ENCODE data around the gene SETD5. TPM values are rescaled to one million over a fixed set of nuclear protein-coding genes. Genes with fewer than 3 reads are reported as not detected.

The SETD5 gene
- total and polyA plus RNA-seq, 2 experiments from 2014 or later, result 143 to 172 TPM

GRCh38 chr3:9392041-9392440, 5.4 kb upstream of the SETD5 start:
- DNase-seq (ENCODE audit: low spot score) (no peak), ATAC-seq (no peak)
- Histone ChIP-seq H3K79me2 (replicated peaks; ENCODE audit: insufficient read depth) (peaks cover 69% of the 10 kb centered on the region), H3F3A (replicated peaks; ENCODE audit: low read depth) (peaks cover 29% of the 10 kb centered on the region; the same call in 1 of the 2 replicates), H3K4me2 (no peak overlapping the region), H3K4me1 (ENCODE audit: insufficient read depth) (peaks cover 15% of the 10 kb centered on the region), H4K20me1 (replicated peaks; ENCODE audit: insufficient read depth) (peaks cover 49% of the 10 kb centered on the region), H3K27me3 (ENCODE audit: insufficient read depth) (no peaks in the 10 kb centered on the region), H3K4me3 (no peak overlapping the region), H3K27ac (ENCODE audit: low read depth) (peak overlapping the region; percentile 11; the same call in 1 of the 2 replicates), H3K9me2 (ENCODE audit: insufficient read depth) (no peaks in the 10 kb centered on the region), H3K36me3 (ENCODE audit: insufficient read depth) (peaks cover 63% of the 10 kb centered on the region), H2AFZ (no peak overlapping the region)
- Mint-ChIP-seq H3K4me1 (peaks cover 26% of the 10 kb centered on the region), H3K27ac (peak overlapping the region; percentile 68; the same call in 1 of the 2 replicates), H3K36me3 (ENCODE audit: low read depth) (peaks cover 90% of the 10 kb centered on the region), H3K9me3 (no peaks in the 10 kb centered on the region), H3K4me3 (no peak overlapping the region), H3K27me3 (ENCODE audit: insufficient read depth, low read depth, poor library complexity) (peaks cover 2% of the 10 kb centered on the region)
- no peak for TF ChIP-seq STAT1 (IDR thresholded peaks at IDR 0.05; ENCODE audit: unreplicated experiment)
- TF ChIP-seq, protein P1, sequence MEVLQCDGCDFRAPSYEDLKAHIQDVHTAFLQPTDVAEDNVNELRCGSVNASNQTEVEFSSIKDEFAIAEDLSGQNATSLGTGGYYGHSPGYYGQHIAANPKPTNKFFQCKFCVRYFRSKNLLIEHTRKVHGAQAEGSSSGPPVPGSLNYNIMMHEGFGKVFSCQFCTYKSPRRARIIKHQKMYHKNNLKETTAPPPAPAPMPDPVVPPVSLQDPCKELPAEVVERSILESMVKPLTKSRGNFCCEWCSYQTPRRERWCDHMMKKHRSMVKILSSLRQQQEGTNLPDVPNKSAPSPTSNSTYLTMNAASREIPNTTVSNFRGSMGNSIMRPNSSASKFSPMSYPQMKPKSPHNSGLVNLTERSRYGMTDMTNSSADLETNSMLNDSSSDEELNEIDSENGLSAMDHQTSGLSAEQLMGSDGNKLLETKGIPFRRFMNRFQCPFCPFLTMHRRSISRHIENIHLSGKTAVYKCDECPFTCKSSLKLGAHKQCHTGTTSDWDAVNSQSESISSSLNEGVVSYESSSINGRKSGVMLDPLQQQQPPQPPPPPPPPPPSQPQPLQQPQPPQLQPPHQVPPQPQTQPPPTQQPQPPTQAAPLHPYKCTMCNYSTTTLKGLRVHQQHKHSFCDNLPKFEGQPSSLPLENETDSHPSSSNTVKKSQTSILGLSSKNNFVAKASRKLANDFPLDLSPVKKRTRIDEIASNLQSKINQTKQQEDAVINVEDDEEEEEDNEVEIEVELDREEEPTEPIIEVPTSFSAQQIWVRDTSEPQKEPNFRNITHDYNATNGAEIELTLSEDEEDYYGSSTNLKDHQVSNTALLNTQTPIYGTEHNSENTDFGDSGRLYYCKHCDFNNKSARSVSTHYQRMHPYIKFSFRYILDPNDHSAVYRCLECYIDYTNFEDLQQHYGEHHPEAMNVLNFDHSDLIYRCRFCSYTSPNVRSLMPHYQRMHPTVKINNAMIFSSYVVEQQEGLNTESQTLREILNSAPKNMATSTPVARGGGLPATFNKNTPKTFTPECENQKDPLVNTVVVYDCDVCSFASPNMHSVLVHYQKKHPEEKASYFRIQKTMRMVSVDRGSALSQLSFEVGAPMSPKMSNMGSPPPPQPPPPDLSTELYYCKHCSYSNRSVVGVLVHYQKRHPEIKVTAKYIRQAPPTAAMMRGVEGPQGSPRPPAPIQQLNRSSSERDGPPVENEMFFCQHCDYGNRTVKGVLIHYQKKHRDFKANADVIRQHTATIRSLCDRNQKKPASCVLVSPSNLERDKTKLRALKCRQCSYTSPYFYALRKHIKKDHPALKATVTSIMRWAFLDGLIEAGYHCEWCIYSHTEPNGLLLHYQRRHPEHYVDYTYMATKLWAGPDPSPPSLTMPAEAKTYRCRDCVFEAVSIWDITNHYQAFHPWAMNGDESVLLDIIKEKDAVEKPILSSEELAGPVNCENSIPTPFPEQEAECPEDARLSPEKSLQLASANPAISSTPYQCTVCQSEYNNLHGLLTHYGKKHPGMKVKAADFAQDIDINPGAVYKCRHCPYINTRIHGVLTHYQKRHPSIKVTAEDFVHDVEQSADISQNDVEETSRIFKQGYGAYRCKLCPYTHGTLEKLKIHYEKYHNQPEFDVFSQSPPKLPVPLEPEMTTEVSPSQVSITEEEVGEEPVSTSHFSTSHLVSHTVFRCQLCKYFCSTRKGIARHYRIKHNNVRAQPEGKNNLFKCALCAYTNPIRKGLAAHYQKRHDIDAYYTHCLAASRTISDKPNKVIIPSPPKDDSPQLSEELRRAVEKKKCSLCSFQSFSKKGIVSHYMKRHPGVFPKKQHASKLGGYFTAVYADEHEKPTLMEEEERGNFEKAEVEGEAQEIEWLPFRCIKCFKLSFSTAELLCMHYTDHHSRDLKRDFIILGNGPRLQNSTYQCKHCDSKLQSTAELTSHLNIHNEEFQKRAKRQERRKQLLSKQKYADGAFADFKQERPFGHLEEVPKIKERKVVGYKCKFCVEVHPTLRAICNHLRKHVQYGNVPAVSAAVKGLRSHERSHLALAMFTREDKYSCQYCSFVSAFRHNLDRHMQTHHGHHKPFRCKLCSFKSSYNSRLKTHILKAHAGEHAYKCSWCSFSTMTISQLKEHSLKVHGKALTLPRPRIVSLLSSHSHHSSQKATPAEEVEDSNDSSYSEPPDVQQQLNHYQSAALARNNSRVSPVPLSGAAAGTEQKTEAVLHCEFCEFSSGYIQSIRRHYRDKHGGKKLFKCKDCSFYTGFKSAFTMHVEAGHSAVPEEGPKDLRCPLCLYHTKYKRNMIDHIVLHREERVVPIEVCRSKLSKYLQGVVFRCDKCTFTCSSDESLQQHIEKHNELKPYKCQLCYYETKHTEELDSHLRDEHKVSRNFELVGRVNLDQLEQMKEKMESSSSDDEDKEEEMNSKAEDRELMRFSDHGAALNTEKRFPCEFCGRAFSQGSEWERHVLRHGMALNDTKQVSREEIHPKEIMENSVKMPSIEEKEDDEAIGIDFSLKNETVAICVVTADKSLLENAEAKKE (CRISPR knock-in tag; IDR thresholded peaks at IDR 0.05), result no peak
- TF ChIP-seq REST (IDR thresholded peaks at IDR 0.05; ENCODE audit: unreplicated experiment), result no peak
- TF ChIP-seq EZH2phosphoT487 (IDR thresholded peaks at IDR 0.05; ENCODE audit: unreplicated experiment), result no peak
- no peak for TF ChIP-seq CREB1 (CRISPR knock-in tag; IDR thresholded peaks at IDR 0.05; ENCODE audit: low read depth)
- no peak for TF ChIP-seq JUNB (IDR thresholded peaks at IDR 0.05; ENCODE audit: unreplicated experiment)
- no peak for TF ChIP-seq ETS1 (IDR thresholded peaks at IDR 0.05)
- TF ChIP-seq EZH2 (IDR thresholded peaks at IDR 0.05; ENCODE audit: low read depth, unreplicated experiment), result no peak
- TF ChIP-seq ZNF114 (CRISPR knock-in tag; IDR thresholded peaks at IDR 0.05), result no peak
- no peak for TF ChIP-seq ZNF331 (CRISPR knock-in tag; IDR thresholded peaks at IDR 0.05; ENCODE audit: low read depth)
- TF ChIP-seq, protein P2, sequence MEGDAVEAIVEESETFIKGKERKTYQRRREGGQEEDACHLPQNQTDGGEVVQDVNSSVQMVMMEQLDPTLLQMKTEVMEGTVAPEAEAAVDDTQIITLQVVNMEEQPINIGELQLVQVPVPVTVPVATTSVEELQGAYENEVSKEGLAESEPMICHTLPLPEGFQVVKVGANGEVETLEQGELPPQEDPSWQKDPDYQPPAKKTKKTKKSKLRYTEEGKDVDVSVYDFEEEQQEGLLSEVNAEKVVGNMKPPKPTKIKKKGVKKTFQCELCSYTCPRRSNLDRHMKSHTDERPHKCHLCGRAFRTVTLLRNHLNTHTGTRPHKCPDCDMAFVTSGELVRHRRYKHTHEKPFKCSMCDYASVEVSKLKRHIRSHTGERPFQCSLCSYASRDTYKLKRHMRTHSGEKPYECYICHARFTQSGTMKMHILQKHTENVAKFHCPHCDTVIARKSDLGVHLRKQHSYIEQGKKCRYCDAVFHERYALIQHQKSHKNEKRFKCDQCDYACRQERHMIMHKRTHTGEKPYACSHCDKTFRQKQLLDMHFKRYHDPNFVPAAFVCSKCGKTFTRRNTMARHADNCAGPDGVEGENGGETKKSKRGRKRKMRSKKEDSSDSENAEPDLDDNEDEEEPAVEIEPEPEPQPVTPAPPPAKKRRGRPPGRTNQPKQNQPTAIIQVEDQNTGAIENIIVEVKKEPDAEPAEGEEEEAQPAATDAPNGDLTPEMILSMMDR (conservative IDR thresholded peaks at IDR 0.05; ENCODE audit: low read depth in 2 of 2), result no peak
- no peak for TF ChIP-seq NANOG (IDR thresholded peaks at IDR 0.05; ENCODE audit: borderline replicate concordance)
- no peak for TF ChIP-seq POLR2AphosphoS5 (IDR thresholded peaks at IDR 0.05; ENCODE audit: low read depth)

All from GM23338 (cell line).